HG02970 (cell line): ENCODE data around the gene GJB6.
"Not testable (repeated sequence)": the region's sequence is repeated elsewhere in the genome, so short reads cannot be mapped to it uniquely, and the experiment has no call there.

Experiments
- ATAC-seq: cut with Tn5 transposase; IDR thresholded peaks from one replicate; pipeline ENCODE4 v1.9.1; 2021; ENCODE audit warnings: mild to moderate bottlenecking, moderate library complexity, moderate number of reproducible peaks; ENCODE audit not compliant: unreplicated experiment, low FRiP score

The GJB6 gene

DNA sequence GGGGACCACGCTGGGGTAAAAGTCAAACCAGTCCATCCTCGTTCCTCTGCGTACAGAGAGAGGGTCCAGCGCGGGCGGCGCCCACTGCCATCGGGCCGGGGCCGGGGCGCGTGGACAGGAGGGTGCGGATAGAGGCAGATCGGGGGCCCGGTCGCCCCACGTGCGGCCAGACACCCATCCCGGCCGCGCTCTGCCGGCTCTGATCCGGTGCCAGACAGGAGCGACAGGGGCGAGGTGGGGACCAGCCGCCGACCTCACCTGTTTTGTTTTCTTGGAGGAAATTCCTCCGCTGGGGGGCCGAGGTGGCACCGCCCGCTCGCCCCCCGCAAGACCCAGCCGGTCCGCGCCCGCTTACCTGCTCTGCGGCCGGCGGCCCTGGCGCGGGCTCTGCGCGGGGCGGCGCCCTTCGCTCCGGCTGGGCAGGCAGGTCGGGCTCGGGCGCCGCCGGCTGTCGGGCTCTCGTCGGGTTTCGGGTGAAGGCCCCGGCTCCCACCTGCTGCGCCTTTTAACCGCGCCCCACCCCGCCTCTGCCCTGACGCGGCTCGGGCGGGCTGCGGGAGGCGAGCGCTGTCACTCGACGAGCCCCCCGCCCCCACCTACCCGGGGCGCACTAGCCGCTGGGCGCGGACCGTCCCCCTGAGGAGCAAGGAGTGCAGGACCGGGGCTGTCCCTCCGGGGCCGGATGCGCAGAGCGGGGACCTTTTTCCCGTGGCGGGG lies at the start of gene GJB6:
TSS of gene GJB6 (minus strand) at position 481 of the 717 bp plus-strand sequence. CDS start 8,839 bp downstream, outside the sequence.
- no peak for ATAC-seq

DNA sequence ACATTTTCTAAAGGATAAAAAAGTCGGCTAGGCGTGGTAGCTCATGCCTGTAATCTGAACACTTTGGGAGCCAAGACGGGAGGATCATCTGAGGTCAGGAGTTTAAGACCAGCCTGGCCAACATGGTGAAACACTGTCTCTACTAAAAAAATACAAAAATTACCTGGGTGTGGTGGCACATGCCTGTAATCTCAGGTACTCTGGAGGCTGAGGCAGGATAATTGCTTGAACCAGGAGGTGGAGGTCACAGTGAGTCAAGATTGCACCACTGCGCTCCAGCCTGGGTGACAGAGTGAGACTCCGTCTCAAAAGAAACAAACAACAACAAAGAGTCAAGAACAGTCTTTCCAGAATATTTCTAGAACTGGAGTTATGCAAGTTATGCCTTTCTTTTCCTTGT lies 44.8 kb upstream of the GJB6 start:
- ATAC-seq = not testable (repeated sequence)

DNA sequence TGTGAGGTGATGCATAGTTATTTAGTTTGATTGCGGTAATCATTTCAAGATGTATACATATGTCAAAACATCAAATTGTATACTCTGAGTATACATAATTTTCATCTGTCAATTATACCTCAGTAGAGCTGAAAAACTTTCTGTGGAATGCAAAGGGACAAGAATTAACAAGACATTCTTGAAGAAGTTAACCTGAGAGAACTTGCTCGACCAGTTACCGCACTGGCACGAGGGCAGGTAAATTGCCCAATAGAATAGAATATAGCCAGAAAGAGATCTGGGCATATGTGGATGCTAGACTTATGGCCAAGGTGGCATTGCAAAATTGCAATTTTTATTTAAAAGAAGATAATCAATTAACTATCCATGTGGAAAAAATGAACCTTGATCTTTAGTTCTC lies 42.3 kb upstream of the GJB6 start:
- ATAC-seq = no peak

DNA sequence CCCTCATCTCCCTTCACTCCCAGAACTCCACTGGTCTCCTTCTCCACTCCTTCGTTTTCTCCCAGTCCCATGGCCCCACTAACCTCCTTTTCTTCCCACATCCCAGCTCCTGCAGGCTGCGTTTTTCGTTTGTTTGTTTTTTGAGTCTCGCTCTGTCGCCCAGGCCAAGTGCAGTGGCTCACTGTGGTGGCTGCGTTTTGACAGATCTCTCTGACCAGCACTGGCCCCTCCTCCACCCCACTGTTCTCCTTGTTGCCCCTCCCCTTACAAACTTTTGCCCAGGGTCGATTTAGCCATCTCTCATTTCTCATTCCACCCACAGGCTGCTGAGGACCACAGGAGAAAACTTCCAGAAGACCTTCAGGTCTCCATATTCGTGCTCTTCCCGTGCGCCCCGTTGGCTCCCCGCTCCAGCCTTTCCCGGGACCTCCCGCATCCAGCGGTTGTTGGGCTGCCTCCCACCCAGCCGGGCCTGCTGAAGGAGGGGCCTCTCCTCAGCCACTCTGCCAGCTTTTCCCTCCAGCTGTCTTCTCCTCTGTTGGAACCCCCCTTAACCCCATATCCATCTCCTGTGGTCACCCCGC lies 40.6 kb upstream of the GJB6 start:
- ATAC-seq = no peak

DNA sequence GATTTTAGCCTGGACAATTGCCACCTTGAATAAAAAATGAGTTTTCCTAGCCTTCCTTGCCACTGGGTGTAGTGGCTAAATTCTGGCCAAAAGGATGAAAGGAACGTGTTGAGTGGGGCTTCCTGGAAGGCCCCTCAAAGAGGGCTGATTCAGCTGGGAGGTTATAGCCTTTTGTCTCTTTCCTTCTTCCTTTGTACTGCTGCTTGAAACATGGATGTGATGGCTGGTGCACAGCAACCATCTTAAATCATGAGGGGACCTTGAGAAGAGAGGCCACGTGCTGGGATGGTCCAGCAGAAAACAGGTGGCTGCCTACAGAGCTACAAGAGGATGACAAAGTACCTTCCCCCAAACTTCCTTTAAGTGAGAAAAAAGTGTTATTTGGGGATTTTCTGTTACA lies 40.0 kb upstream of the GJB6 start:
- no peak for ATAC-seq

DNA sequence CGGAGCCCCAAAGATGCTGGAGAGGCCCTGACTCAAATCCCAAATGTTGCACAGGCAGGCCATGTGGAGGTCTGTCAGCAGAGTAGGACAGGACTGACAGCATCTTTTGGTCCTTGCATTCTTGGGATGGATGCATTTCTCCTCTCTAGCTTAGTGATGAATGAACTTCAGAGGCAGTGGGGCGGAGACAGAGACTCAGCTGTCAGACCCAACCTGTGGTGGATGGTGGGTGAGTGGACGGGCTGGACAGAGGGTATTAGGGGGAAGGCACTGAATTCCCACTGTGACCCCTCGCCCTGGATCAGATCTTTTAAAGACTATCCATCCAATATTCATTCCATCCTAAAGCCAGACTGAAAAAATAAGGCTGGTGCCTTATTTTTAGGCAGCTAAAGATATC lies 39.3 kb upstream of the GJB6 start:
- no peak for ATAC-seq

DNA sequence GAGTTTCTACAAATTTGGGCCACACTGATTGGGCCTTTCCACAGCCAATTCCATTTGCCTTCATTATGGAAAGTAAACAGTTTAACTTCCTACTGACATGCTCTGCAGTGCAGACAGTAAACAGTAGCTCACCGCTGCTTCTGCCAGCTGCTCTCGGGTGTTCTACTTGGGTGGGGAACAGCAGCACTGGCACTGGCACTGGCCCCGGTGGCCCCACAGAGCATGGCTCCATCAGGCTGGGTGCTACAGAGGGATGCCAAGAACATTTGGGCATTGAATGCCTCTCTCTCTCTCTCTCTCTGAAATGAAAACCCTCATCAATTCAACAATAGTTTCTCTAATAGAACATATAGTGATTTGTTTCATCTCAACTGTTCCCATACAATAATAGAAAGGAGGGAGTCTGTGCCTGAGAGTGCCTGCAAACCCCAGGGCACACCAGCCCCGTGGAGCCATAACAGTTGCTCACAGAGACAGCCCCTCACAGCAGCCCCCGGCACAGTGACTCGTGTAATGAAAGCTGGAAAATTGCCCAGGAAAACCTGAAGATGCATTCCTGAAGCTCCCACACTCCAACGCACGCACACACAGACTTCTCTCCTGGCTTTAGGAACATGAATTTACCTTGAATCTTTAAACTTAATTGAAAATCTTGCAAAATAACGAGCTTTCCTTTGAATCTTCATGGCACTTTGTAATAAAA lies 38.2 kb upstream of the GJB6 start:
- ATAC-seq = no peak

DNA sequence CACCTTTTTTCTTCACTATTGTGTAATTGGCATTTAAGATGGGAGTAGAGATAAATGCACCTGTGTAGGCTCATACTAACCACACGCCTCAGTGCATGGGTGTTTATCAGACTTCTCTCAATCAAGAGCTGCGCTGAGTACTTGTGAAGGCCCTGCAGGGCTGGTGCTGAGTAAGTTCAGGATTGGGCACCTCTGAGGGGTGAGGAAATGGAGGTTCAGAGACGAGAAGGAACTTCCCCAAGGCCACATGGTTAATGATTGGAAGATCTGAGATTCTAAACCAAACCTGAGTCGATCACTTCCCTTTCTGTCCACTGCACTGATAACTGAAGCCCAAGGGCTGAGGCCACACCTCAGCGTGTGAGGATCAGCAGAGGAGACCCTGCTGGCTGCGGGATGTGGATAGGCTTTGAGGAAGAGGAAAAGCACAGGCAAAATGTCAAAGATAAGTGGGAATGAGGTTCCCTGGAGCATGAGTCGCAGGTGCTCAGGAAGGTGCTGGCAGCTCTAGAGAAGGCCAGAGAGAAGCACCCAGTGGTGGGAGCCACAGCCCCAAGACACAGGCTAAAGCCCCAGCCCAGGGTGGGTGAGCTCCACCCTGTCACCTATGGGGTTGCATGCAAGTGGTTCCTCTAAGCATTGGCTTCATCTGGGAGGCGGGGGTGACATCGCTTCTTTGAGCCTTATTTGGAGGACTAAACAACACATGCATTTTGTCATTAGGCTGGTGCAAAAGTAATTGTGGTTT lies 32.3 kb upstream of the GJB6 start:
- ATAC-seq = peak; percentile 96

DNA sequence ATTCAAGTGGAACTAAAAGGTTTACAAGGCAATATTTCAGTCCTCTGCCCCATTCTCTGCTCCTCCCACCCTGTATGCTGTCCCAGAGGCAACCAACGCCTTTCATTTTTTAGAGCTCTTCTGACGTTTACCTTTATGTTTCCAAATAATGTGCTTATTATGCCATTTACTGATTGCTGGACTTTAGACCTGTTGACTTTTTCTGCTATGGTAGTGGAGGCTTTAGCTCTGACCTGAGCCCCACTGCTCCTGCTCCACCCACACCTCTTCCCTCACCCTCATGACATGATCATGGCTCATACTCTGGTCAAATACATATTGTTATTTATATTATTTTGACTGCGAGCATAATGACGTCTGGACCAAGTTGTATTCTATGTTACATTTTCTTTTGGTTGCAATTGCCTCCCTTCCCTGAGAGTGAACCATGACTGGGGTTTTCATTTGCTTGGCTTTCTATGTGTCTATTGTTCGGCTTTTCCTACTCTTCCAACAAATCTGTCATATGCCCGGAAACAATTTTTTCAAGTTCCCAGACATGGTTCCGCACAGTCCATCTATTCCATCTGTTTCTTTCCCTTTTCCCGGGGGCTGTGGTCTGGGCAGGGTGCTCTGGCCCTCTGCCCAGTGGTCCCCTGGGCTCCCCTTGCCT lies 31.4 kb upstream of the GJB6 start:
- ATAC-seq = no peak

DNA sequence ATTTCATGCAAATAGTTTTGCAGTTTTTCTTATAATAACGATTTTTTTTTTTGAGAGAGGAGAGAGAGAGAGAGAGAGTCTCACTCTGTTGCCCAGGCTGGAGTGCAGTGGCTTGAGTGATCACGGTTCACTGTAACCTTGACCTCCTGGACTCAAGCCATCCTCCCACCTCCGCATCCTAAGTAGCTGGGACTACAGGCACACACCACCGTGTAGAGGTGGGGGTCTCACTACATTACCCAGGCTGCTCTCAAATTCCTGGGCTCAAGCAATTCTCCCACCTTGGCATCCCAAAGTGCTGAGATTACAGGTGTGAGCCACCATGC lies 26.8 kb upstream of the GJB6 start:
- no peak for ATAC-seq

DNA sequence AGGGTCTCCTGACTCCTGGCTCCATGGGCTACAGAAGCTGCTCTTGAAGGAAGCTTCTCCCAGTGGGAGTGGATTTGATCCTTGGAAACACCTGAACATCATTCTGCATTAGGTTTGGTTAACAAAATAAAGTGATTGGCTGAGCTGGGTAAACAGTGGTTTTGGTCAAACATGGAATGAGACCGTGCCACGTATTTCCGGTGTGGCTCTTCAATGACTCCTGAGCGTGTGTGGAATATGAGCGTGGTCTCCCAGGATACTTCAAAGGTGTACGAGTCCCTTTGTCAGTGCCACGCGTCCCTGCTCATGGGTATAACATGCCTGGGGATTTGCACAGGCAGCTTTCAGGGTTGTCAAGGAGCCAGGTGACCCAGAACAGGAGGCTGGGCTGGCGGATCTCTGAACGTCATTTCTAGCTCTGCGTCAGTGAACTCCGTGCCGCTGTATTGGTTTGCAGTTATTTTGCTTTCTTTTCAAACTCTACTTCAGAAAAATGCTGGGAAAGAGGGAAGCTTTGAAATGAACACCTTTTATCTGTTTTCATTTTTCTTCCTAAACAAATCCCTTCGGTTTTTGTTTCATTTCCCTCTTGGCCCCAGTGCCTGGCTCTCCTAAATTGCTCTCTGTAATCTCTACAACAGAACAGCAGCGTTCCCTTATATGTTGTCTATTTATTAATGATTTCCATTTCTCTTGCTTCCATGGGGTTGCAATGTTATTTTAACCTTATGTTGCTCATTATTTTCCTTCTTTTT lies 26.3 kb upstream of the GJB6 start:
- no peak for ATAC-seq

DNA sequence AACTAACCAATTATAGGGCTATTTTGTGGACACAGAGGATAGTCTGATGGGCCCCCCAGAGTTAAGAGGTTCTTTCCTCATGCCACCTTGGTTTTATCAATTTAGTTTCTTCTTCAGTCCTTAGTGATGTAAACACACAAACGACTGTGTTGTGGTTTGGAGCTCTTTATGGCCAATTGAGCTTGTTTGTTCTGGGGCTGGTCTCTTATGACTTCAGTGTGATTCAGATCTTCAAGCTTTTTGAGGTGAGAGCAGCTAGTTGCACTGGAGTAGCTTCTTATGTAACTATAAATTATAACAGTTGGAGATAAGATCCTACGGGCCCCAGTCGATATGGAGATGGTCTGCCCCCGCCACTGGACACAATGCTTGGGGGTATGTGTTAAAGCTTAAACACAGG lies 22.0 kb upstream of the GJB6 start:
- ATAC-seq = no peak

DNA sequence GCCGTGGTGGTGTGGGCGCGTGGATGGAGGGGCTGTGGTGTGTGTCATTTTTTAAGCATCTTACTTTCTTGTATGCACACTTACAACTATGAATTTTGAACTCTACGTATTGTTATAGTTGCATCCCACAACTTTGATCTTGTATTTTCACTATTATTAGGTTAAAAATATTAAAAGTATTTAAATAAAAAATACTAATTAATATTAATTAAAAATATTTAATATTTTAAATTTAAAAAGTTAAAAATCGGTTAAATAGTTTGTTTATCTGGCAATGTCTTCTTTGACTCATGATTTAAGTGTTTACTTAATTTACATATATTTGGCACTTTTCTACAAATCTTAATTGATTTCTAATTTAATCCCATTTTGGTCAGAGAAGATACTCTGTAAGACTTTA lies 17.8 kb upstream of the GJB6 start:
- ATAC-seq = no peak

DNA sequence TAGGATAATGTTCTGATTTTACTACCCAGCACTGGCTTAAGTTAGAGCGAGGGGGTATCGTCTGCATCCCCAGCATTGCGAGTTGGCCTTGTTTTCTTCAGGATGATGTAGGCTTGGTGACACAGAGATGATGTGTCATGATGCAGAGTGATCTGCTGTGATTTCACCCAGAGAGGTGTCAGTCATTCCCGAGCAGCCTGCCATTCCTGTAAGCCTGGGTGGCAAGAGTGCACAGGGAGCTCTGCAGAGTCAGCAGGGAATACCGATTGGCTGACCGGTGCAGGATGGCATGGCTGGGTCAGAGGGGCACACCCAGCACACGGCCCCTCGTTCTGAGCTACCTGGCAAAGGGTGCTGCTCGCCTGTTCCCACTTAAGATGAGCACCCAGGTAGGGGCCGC lies 15.8 kb upstream of the GJB6 start:
- ATAC-seq = no peak

DNA sequence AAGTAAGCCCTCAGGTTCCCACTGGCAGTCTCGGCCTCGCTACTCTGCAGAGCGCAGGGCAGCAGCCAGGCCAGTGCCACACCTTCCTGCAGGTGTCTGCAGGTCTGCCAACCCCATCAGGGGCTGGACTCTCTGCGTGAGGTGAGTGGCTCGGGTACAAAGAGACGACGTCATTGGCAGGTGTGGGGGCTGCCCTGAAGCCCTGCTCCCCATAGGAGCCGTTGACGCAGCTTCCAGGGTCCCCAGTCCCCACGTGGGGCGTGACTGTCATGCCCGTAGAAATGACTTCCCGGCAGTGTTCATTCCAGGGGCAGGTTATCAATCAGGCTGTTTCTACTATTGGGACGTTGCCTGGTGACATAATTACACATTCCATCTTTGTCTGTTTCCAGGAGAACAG lies 15.3 kb upstream of the GJB6 start:
- ATAC-seq = no peak

DNA sequence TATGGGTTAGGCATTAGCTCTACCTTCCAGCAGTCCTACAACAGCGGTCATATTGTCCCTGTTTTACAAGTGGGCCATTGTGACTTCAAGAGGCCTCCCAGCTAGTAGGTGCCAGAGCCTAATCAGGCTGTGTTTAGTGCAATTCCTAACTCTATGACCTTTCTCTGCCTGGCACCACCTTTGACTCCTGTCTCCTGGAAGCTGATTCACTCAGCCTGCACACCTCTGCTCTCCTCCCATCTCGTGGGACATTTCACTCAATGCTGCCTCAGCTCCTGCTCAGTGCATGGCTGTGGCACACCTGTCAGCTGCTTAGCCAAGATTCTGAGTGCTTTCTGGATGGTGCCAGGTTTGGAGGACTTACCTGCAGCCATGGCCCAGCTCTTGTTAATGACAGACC lies 9.5 kb upstream of the GJB6 start:
- no peak for ATAC-seq

DNA sequence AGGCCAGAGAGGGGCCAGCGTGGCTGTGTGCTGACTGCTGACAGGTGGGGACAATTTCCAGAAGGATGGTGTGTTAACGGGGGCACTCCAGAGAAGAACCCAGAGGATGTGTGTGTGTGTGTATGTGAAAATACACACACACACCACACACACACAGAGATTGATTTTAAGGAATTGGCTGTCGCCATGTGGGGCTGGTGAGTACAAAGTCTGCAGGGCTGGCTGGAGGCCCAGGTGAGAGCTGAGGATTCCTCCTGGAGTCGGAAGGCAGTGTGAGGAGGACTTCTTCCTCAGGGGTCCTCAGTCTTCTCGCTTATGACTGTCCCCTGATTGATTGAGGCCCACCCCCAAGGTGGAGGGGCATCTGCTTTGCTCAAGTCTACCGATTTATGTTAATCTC lies 7.6 kb upstream of the GJB6 start:
- ATAC-seq = no peak

DNA sequence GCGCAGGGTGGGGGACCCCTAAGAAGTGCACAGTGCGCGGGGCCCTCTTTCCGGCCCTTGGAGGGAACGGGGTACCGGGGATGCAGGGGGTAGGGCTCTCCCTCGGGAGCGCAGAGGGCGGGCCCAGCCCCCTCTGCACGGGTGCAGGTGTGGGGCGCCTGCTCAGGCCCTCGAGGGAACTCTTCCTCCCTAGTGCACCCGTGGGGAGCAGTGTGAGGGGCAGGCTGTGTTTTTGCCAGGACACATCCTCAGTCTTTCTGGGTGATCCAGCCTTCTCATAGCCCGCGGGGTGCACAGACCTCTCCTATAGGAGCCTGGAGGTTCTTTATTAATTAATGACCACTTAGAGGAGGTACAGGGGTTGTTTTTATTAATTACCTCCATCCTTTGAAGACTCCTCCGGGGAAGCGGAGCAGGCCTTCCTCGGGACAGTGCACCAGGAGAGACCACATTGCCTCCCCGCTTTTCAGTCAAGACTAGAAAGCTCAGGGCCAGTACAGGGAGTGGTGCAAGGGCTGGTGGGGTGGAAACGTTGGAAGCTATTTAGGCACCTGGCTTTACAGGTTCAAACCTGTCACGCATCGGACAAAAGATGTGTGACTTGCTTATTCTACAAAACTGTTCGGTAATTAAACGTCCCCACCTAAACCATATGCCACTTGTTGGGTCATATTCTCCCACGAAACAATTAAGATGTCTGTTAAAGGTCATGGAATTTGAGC lies 598 bp upstream of the GJB6 start:
- no peak for ATAC-seq
